NCI-H510A treated with DMSO at 0.1 percent for 48 hours (cell line): ENCODE results near the gene GCK.

ENCODE experiments used
- DNase-seq: peaks from one replicate; lab custom pipeline; 2025; lab: John Stamatoyannopoulos, UW

GCK gene

DNA sequence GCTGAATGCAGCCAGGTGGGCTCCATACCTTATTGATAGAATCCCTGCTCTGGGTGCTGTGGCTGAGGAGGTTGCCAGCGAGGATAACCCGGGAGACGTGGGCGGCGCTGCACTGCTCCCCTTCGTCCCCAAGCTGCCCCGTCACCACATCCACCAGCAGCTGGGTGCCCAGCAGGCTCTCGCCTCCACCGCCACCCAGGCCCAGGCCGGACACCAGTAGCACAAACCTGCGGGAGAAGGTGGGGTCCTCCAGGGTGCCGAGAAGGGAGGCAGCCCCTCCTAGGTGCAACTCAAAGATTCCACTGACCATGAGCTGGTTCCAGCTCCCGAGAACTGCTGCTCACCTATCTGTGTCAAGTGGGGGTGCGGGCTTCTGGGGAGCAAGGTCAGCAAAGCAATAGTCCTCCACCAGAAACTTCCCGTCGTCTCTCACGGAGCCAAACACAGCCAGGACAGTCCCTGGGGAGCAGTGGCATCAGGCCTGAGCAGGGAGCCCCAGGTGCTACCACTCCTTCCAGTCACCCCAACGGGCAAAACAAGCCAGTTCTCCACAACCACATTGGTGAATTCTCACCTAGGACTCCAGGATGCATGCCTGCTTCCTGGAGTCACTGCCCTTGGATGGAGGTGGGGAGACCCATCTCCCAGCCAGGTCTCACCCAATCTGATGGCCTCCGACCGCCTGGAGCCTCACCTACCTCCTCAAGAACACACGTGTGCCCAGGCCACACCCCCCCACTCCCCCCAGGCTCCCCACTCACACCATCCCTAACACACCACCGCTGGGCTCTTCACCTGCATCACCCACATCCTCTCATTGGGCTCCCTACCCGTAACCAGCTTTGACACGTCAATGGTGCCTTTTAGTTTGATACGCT, 72.2 kb downstream of the GCK start:
- DNase-seq, result no peak

DNA sequence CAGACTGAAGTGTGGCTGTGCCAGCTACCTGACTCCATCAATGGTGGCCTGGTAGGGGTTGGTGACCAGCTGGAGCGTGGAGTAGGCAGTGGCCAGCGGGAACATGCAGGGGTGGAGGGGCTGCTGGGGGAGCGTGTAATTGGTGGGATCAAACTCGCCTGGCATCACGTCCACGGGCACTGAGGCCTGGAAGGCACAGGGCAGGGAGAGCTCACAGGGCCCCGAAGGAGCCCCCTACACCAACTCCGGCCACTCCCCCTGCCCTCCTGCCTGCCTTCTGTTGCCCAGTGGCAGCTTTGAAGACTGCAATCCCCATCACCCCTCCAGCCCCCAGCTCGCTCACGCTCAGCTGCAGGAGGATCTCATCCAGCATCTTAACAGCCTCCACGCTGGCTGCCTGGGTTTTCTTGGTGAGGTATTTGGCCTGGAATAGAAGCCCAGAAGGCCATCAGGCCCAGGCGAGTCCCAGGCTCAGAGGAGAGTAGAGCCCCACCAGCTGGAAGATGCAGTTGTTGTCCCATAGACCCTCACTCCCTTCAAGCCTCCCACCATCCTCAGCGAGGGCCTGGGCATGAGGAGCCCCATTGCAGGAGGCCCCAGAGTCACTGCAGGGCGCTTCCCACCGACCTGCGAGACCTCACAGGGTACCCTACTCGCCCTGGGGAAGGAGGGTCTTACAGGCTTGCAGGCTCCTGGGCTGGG, 73.0 kb downstream of the GCK start:
- no peak for DNase-seq

DNA sequence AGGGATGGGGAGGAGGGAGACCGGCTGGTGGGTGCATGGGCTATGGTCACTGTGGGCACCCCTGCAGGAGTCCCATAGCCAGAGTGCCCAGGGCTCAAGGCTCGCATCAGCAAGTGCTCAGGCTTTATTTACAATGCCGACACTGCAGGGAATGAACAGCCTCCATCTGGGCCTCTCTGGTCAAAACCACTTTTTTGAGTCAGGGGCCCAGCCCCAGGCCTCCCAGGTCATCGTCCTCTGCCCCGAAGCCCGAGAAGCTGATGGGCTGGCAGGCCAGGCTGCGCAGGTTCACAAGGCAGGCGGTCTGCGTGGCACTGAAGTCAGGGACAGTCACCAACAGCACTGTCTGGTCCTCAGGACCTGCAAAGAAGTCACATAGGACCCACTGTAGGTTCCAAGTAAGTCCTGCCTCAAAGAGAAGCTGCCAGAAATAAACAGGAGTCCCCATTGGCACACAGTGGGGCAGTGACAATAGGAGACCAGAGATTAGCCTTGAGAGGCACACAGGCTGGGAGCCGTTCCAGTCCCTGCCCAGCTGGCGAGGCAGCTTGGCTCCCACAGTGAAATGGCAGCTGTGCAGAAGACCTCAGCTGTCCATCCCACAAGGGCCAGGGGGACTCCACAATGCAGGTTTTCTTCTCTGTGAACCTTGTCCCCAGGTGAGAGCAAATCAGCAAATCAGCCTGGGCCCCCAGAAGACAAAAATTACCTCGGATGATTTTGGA, 74.5 kb downstream of the GCK start:
- DNase-seq, result no peak

DNA sequence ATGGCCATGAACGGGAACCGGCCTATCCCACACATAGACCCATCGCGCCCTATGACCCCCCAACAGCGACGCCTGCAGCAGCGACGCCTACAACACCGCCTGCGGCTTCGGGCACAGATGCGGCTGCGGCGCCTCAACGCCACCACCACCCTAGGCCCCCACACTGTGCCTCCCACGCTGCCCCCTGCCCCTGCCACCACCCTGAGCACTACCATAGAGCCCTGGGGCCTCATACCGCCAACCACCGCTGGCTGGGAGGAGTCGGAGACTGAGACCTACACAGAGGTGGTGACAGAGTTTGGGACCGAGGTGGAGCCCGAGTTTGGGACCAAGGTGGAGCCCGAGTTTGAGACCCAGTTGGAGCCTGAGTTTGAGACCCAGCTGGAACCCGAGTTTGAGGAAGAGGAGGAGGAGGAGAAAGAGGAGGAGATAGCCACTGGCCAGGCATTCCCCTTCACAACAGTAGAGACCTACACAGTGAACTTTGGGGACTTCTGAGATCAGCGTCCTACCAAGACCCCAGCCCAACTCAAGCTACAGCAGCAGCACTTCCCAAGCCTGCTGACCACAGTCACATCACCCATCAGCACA, 75.4 kb downstream of the GCK start:
- DNase-seq, result no peak

DNA sequence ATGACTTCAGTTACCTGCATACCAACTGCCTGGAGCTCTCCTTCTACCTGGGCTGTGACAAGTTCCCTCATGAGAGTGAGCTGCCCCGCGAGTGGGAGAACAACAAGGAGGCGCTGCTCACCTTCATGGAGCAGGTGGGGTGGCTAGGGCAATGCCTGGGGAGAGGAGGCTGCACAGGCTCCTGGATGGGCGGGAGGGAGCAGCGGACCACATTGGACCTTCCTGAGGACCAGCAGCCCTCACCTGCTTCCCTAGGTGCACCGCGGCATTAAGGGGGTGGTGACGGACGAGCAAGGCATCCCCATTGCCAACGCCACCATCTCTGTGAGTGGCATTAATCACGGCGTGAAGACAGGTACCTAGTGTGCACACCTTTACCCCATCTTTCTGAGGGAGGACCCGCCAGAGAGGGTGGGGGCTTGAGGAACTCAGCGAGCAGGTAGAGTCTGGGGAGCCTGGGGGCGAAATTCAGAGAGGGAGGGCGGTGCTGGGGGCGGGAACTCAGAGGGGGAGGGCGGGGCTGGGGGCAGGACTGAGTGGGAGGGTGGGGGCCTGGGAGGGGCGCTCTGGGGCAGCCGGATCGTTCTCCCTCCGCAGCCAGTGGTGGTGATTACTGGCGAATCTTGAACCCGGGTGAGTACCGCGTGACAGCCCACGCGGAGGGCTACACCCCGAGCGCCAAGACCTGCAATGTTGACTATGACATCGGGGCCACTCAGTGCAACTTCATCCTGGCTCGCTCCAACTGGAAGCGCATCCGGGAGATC, 76.1 kb downstream of the GCK start:
- DNase-seq, result no peak

DNA sequence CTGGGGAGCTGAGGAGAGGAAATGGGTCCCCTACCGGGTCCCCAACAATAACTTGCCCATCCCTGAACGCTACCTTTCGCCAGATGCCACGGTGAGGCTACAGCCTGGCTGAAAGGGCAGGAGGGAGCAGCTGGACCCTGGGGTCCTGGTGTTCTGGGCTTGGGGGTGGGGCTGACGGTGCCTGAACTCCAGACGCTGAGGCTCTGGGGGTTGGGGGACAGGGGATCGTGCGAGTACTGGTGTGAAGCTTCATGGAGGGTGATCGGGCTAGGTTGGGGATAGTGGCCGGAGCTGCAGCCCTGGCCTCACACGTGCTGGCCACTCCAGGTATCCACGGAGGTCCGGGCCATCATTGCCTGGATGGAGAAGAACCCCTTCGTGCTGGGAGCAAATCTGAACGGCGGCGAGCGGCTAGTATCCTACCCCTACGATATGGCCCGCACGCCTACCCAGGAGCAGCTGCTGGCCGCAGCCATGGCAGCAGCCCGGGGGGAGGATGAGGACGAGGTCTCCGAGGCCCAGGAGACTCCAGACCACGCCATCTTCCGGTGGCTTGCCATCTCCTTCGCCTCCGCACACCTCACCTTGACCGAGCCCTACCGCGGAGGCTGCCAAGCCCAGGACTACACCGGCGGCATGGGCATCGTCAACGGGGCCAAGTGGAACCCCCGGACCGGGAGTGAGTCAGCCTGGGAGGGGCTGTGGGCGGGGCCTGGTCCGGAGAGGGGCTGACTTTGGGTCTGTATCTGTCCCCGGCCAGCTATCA, 76.8 kb downstream of the GCK start:
- DNase-seq, result no peak

DNA sequence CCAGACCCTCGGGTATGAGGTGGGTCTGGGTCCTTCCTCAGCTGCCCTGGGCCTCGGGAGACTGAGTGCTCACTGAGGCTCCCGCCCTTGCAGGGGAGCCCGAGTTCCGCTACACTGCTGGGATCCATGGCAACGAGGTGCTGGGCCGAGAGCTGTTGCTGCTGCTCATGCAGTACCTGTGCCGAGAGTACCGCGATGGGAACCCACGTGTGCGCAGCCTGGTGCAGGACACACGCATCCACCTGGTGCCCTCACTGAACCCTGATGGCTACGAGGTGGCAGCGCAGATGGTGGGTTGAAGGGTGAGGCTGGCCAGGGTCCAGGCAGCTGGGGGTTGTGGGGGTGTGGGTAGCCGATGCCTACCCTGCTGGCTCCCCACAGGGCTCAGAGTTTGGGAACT, 77.5 kb downstream of the GCK start:
- DNase-seq, result no peak

DNA sequence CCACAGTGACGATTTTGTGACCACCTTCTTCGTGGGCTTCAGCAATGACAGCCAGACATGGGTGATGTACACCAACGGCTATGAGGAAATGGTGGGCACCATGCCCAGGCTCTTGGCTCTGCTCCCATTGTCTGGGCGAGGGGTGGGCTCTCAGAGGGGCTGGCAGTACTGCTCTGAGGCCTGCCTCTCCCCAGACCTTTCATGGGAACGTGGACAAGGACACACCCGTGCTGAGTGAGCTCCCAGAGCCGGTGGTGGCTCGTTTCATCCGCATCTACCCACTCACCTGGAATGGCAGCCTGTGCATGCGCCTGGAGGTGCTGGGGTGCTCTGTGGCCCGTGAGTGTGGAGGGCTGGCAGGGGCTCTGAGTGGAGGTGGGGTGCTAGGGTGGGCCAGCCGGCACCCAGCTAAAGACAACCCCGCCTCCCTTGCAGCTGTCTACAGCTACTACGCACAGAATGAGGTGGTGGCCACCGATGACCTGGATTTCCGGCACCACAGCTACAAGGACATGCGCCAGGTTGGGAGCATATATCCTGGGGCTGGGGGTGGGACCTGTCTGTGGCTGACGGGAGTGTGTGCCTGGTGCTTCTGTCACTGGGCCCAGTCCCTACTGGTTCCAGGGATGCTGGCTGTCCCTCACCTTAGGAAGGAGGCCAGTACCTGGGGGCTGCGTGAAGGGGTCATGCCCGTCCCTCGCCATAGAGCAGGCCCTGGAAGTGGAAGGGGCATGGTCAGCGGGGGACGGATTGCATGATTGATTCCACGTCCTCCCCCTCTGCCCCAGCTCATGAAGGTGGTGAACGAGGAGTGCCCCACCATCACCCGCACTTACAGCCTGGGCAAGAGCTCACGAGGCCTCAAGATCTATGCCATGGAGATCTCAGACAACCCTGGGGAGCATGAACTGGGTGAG, 78.3 kb downstream of the GCK start:
- no peak for DNase-seq

DNA sequence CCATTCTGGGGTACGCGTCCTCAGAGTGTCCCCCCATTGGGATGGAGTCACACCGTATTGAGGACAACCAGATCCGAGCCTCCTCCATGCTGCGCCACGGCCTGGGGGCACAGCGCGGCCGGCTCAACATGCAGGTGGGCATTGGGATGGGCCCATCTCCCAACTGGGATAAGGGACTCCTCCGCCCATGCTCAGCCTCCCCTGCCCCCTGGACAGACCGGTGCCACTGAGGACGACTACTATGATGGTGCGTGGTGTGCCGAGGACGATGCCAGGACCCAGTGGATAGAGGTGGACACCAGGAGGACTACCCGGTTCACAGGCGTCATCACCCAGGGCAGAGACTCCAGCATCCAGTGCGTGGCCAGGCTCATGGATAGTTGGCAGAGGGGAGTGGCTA, 79.2 kb downstream of the GCK start:
- DNase-seq, result no peak

DNA sequence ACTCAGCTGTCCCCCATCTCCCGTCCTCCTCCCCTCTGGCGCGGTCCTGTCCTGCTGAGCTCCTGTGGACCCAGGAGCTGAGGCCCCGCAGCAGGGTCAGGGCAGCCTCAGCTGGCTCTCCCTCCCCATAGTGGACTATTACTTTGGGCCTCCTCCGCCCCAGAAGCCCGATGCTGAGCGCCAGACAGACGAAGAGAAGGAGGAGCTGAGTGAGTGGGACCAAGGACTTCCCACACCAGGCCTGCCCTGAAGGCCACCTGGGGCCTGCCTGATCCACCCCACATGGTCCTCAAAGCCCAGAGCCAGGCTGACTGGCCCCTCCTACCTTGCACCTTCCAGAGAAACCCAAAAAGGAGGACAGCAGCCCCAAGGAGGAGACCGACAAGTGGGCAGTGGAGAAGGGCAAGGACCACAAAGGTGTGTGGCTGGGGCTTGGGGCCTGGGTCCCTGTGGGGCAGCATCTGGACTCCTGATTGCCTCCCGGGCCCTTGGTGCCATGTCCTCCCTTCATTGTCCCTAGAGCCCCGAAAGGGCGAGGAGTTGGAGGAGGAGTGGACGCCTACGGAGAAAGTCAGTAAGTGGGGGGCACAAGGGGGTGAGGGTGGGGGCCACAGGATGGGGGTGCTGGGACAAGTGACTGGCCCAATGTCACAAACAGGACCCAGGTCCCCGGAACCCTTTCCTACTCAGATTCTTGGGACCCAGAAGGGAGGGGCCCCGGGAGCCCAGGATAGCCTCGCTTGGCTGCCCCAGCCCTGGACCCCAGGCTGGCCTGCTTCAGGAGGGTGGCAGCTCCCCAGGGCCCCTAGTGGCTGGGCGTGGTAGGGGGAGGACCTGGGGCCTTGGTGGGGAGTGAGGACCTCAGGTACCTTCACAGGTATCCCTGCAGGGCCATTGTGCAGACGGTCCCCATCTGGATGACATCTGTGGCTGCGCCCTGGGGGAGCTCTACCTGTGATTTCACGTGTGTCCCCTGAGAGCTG, 80.2 kb downstream of the GCK start:
- no peak for DNase-seq

DNA sequence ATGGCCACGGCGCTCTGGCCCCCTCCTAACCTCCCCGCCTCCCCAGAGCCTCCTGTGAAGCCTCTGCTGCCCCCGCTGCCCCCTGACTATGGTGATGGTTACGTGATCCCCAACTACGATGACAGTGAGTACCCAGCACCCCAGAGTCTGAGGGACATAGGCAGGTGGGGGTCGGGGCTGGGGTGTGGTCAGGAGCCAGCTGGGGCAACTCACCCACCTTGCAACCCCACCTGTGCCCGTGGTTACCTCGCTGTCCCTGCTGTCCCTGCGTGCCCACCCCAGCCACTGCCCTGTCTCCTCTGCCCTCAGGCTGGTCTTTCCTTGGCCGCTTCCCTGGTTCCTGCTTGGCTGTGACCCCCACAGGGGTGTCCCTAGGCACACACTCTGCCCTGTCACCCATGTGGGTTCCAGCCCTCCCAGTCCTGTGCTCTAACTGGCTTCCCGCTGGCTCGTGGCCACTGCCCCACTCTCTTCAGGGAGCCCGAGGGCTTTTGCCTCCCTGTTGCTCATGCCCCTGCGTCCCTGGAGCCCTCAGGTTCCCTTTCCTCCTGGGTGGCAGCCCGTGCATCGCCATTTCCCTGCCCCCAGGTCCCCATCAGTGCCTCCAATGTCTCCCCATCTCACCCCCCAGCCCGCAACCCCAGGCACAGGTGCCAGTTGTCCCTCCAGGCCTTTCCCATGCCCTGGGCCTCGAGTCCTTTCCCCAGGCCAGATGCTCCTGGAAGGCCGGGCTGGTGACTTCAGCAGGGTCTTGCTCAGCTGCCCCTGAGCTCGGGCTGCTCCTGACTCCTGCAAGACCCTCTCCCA, 81.1 kb downstream of the GCK start:
- no peak for DNase-seq

DNA sequence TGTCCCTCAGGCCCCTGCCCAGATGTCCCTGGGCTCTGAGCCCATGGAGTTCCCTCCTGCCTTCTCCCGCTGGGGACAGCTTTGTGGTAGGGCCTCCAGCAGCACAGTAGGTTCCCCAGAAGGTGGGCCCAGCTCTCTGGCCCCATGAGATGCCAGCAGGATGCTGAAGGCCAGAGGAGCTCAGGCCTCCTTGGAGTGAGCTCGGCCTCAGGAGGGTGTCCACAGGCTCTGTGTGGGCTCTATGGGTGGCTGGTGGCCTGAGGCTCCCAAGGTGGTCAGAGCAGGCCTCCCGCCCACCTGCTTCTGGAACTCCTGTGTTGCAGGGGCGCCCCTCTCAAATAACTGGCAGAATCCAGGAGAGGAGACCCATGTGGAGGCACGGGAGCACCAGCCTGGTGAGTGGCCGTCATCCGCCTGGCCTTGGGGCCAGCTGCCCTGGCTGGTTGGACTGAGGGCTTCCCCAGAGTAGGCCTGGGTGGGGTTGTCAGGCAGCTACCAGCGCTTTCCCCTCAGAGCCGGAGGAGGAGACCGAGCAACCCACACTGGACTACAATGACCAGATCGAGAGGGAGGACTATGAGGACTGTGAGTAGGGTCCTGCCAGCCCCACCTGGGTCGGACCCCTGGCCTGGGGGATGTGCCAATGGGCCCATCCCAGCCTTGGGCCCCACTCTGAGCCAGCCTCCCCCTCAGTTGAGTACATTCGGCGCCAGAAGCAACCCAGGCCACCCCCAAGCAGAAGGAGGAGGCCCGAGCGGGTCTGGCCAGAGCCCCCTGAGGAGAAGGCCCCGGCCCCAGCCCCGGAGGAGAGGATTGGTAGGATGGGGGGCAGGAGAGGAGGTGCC, 81.9 kb downstream of the GCK start:
- no peak for DNase-seq

DNA sequence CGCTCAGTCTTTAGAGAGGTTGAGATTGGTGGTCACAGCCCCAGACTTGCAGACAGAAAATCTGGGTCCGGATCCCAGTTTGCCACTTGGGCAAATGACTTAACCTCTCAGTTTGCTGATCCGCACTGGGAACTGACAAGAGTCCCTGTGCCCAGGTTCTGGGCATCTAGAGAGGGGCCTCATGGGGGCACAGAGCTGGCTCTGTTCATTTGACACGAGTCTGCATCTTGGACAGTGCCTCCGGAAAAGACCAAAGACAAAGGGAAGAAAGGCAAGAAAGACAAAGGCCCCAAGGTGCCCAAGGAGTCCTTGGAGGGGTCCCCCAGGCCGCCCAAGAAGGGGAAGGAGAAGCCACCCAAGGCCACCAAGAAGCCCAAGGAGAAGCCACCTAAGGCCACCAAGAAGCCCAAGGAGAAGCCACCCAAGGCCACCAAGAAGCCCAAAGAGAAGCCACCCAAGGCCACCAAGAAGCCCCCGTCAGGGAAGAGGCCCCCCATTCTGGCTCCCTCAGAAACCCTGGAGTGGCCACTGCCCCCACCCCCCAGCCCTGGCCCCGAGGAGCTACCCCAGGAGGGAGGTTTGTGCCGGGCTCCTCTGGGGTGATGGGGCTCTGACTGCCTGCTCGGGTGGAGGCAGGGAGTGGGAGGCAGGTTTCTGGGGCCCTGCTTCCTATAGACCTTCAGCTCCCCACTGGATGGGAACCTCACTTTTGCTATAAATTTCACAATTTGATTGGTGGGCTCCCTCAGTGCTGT, 82.8 kb downstream of the GCK start:
- no peak for DNase-seq

DNA sequence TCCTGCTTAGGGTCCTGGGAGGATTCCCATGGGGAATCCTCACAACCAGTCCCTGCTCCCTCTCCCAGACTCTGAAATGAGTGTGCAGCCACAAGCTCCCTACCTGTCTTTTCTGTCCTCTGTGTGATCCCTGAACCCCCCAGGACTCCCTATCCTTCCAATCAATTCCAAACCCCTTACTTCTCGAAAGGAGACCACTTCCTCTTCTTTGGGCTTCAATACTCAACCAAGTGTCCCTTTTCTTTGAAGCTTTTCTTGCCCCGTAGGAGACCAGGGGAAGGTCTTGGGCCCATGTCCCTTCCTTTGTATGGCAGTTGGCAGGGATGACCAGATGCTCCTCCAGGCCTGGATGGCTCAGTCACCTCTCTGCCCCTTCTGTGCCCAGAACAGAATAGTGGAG, 83.4 kb downstream of the GCK start:
- DNase-seq, result no peak

DNA sequence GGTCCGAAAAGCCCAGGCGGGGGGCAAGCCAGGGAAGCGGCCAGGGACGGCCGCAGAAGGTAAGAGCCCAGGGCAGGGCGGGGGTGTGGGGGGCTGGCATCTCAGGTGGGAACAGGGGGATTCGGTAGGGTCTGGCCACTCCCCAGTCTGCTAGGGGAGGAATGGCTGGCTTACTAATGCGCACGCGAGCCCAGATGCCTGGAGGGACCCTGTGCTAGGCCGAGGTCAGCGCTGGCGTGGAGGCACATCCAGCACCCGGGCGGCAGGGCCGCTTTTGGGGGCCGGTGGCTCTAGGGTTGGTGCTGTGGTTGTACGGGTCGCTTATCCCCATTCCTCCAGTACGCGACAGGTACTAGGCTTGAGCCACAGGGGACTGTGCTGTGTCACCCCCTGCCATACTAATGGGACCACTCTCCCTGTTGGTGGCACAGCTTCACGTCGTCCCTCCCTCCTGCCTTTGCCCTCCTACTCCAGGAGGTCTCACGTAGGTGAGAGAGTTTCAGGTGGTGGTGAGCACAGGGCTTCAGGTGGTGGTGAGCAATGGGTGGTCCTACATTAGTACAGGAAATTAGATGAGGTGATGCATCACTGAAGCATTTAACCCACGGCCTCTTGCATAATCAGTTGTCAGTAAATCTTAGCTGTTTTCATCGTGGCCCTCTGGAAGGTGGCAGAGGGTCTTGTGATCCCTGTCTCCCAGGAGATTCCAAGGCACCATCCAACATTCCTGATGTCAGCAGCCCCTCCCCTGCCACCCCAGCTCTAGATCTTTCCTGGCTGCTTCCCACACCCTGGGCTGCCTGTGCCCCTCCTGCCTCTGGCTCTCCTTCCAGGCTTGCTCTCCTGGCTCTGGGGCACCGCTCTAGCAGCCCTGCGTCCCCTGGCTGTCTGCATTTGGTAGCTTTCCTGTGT, 84.1 kb downstream of the GCK start:
- no peak for DNase-seq
